ENCODE data around the gene SMIM11. TPM values are rescaled to one million over a fixed set of nuclear protein-coding genes. Genes with fewer than 3 reads are reported as not detected.
A peak's percentile ranks its signal among the peaks of the same experiment; 100 is the strongest.

SMIM11 gene
- total RNA-seq, 2 donors from 2014 or later, result 0.41 to 6.7 TPM

- TF ChIP-seq, protein P1, sequence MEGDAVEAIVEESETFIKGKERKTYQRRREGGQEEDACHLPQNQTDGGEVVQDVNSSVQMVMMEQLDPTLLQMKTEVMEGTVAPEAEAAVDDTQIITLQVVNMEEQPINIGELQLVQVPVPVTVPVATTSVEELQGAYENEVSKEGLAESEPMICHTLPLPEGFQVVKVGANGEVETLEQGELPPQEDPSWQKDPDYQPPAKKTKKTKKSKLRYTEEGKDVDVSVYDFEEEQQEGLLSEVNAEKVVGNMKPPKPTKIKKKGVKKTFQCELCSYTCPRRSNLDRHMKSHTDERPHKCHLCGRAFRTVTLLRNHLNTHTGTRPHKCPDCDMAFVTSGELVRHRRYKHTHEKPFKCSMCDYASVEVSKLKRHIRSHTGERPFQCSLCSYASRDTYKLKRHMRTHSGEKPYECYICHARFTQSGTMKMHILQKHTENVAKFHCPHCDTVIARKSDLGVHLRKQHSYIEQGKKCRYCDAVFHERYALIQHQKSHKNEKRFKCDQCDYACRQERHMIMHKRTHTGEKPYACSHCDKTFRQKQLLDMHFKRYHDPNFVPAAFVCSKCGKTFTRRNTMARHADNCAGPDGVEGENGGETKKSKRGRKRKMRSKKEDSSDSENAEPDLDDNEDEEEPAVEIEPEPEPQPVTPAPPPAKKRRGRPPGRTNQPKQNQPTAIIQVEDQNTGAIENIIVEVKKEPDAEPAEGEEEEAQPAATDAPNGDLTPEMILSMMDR (IDR thresholded peaks at IDR 0.05), result no peak
- ATAC-seq (ENCODE audit: insufficient number of reproducible peaks, low FRiP score, low read depth) (no peak), DNase-seq (ENCODE audit: low spot score) (no peak)
- peaks cover 20 to 61% of the 10 kb centered on the region in 2 donors for H3K4me1 ChIP-seq (ENCODE audit: control insufficient read depth in 1 of 2, low read depth in 2 of 2)
- no peaks in the 10 kb centered on the region for H3K36me3 ChIP-seq
- H3K9me3 ChIP-seq, result no peaks in the 10 kb centered on the region
- no peak overlapping the region for H3K4me3 ChIP-seq
- H3K27me3 ChIP-seq (replicated peaks; ENCODE audit: insufficient read depth), result no peaks in the 10 kb centered on the region
- H3K27ac ChIP-seq, result peak overlapping the region; percentile 37 to 79
Observed at GRCh38 chr21:34340061-34340460, 35.2 kb upstream of the SMIM11 start.

DNA sequence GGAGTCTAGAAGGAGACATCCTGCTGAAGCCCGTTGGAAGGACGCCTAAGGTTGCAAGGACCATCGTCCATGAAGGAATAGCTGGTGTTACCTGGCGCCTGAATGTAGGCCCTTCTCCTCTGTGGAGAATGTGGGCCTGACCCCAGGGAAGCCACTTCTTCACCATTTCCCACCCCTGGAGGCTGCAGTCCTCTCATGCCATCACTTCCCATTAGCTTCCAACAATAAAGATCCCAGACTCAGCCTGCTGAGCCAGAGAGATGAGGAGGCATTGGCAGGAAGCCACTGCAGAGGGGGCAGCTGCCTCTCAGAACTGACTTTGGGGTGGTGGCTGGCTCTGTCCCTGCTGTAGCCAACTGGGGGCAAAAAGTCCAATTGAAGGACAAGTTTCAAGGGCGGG, 32.8 kb upstream of the SMIM11 start:
- Histone ChIP-seq H3K4me1 (ENCODE audit: control insufficient read depth in 1 of 2, low read depth in 2 of 2) (peaks cover 27 to 63% of the 10 kb centered on the region in 2 donors), H3K9me3 (no peaks in the 10 kb centered on the region), H3K4me3 (no peak overlapping the region), H3K36me3 (no peaks in the 10 kb centered on the region), H3K27ac (no peak overlapping the region), H3K27me3 (replicated peaks; ENCODE audit: insufficient read depth) (no peaks in the 10 kb centered on the region)
- TF ChIP-seq, protein P1 (IDR thresholded peaks at IDR 0.05), result no peak
- ATAC-seq (ENCODE audit: insufficient number of reproducible peaks, low FRiP score, low read depth) (no peak), DNase-seq (ENCODE audit: low spot score) (no peak)

DNA sequence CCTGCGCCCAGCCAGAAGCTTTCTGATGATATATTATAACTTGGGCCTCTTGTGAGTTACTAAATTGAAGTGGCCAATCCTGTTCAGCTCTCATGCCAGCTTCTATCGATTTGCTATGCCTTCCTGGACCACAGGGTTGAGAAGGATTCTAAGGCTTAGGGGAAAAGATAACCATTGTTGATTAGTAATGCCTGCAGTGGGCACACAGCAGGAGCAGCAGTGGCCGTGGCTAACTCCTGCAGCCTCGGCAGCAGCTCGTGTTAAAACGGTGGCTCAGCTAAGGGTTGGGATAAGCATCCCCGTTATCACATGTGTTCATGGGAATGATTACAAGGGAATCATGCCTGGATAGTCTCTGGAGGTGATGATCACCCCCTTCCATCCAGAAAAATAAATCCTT, 32.0 kb upstream of the SMIM11 start:
- no peak overlapping the region for H3K4me3 ChIP-seq
- H3K27ac ChIP-seq, result no peak overlapping the region
- DNase-seq (ENCODE audit: low spot score), result no peak
- ATAC-seq (ENCODE audit: insufficient number of reproducible peaks, low FRiP score, low read depth), result no peak
- no peaks in the 10 kb centered on the region for H3K36me3 ChIP-seq
- TF ChIP-seq, protein P1 (IDR thresholded peaks at IDR 0.05), result no peak
- H3K9me3 ChIP-seq, result no peaks in the 10 kb centered on the region
- H3K27me3 ChIP-seq (replicated peaks; ENCODE audit: insufficient read depth), result no peaks in the 10 kb centered on the region
- peaks cover 20 to 60% of the 10 kb centered on the region in 2 donors for H3K4me1 ChIP-seq (ENCODE audit: control insufficient read depth in 1 of 2, low read depth in 2 of 2)

GRCh38 chr21:34343838-34344381, 31.4 kb upstream of the SMIM11 start:
- H3K4me3 ChIP-seq, result no peak overlapping the region
- H3K4me1 ChIP-seq (ENCODE audit: control insufficient read depth in 1 of 2, low read depth in 2 of 2), result peaks cover 19 to 55% of the 10 kb centered on the region in 2 donors
- DNase-seq (ENCODE audit: low spot score) (no peak), ATAC-seq (ENCODE audit: insufficient number of reproducible peaks, low FRiP score, low read depth) (no peak)
- no peaks in the 10 kb centered on the region for H3K36me3 ChIP-seq
- TF ChIP-seq, protein P1 (IDR thresholded peaks at IDR 0.05), result no peak
- H3K27ac ChIP-seq, result peak overlapping the region; percentile 68 to 70
- H3K9me3 ChIP-seq, result no peaks in the 10 kb centered on the region
- no peaks in the 10 kb centered on the region for H3K27me3 ChIP-seq (replicated peaks; ENCODE audit: insufficient read depth)

GRCh38 chr21:34344584-34344983, 30.7 kb upstream of the SMIM11 start:
- no peak for ATAC-seq (ENCODE audit: insufficient number of reproducible peaks, low FRiP score, low read depth)
- TF ChIP-seq, protein P1 (IDR thresholded peaks at IDR 0.05), result no peak
- Histone ChIP-seq H3K36me3 (no peaks in the 10 kb centered on the region), H3K4me3 (no peak overlapping the region), H3K27ac (peak overlapping the region; percentile 68 to 70), H3K27me3 (replicated peaks; ENCODE audit: insufficient read depth) (no peaks in the 10 kb centered on the region), H3K4me1 (ENCODE audit: control insufficient read depth in 1 of 2, low read depth in 2 of 2) (peaks cover 19 to 48% of the 10 kb centered on the region in 2 donors), H3K9me3 (no peaks in the 10 kb centered on the region)
- no peak for DNase-seq (ENCODE audit: low spot score)
